ENCODE measurements around the gene GPNMB.

GRCh38 chr7:23247046-23247602, 549 bp downstream of the GPNMB start:
- TF ChIP-seq, protein P1, sequence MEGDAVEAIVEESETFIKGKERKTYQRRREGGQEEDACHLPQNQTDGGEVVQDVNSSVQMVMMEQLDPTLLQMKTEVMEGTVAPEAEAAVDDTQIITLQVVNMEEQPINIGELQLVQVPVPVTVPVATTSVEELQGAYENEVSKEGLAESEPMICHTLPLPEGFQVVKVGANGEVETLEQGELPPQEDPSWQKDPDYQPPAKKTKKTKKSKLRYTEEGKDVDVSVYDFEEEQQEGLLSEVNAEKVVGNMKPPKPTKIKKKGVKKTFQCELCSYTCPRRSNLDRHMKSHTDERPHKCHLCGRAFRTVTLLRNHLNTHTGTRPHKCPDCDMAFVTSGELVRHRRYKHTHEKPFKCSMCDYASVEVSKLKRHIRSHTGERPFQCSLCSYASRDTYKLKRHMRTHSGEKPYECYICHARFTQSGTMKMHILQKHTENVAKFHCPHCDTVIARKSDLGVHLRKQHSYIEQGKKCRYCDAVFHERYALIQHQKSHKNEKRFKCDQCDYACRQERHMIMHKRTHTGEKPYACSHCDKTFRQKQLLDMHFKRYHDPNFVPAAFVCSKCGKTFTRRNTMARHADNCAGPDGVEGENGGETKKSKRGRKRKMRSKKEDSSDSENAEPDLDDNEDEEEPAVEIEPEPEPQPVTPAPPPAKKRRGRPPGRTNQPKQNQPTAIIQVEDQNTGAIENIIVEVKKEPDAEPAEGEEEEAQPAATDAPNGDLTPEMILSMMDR (IDR thresholded peaks at IDR 0.05; ENCODE audit: low read length), result no peak
- TF ChIP-seq EZH2 (IDR thresholded peaks at IDR 0.05; ENCODE audit: borderline replicate concordance, low read length), result no peak
